ENCODE results near the gene BGN.

The BGN gene

DNA sequence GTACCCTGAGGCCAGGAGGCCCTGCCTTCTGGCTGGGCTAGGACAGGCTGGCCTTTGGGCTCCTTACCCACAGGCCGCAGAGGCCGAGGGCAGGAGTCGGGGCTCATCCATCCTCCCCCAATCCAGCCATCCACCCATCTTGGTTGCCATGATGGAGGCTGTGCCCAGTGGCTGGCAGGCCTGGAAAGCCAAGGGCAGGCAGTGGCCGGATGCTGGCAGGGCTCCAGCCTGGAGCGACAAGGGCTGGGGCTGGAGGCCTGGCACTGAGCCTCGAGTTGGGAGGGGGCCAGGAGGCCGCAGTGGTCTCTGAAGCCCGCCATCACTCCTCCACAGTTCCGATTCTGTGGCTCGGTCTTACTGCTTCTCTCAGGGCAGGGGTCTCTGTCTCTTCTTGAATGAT is 8.6 kb upstream of the BGN start:
- Histone ChIP-seq H3K27me3 (ENCODE audit: control insufficient read depth, insufficient read depth, low read length) (no peaks in the 10 kb centered on the region), H3K4me1 (ENCODE audit: control insufficient read depth, insufficient read depth, low read length) (peaks cover 10% of the 10 kb centered on the region; the same call in 1 of the 2 replicates), H3K9me3 (ENCODE audit: control insufficient read depth, insufficient read depth, low read depth, low read length) (peaks cover 39% of the 10 kb centered on the region; the same call in 1 of the 2 replicates), H3K9ac (ENCODE audit: low read length) (no peak overlapping the region), H3K4me3 (ENCODE audit: low read depth, low read length) (no peak overlapping the region), H3K27ac (ENCODE audit: low read depth, low read length) (no peak overlapping the region), H3K36me3 (ENCODE audit: control insufficient read depth, insufficient read depth, low read length) (no peaks in the 10 kb centered on the region)

DNA sequence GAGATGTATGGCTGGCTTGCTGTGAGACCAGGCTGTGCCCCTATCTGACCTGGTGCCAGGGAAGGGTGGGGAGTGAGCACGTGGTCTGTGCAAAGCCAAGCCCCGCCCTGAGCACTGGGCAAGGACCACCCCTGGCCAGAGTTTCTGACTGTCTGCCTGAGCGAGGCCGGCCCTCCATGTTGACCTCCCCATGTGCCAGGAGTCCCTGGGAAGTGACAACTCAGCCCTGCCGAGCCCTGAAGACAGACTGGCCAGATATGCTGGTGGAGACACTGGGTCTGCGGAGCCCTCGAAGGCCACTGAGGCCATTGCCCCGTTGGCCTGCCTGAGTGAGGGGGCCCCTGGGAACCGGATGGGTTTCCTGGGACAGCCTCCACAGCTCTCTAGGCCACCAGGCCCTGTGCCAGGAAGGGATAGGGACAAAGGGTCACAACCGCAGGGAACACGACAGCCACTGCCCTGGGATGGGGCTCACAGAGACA is 7.1 kb upstream of the BGN start:
- Histone ChIP-seq H3K4me1 (ENCODE audit: control insufficient read depth, insufficient read depth, low read length) (peaks cover 19% of the 10 kb centered on the region; the same call in 1 of the 2 replicates), H3K9me3 (ENCODE audit: control insufficient read depth, insufficient read depth, low read depth, low read length) (peaks cover 32% of the 10 kb centered on the region; the same call in 1 of the 2 replicates), H3K4me3 (ENCODE audit: low read depth, low read length) (no peak overlapping the region), H3K36me3 (ENCODE audit: control insufficient read depth, insufficient read depth, low read length) (no peaks in the 10 kb centered on the region), H3K27ac (ENCODE audit: low read depth, low read length) (no peak overlapping the region), H3K9ac (ENCODE audit: low read length) (peak overlapping the region; percentile 30), H3K27me3 (ENCODE audit: control insufficient read depth, insufficient read depth, low read length) (no peaks in the 10 kb centered on the region)

DNA sequence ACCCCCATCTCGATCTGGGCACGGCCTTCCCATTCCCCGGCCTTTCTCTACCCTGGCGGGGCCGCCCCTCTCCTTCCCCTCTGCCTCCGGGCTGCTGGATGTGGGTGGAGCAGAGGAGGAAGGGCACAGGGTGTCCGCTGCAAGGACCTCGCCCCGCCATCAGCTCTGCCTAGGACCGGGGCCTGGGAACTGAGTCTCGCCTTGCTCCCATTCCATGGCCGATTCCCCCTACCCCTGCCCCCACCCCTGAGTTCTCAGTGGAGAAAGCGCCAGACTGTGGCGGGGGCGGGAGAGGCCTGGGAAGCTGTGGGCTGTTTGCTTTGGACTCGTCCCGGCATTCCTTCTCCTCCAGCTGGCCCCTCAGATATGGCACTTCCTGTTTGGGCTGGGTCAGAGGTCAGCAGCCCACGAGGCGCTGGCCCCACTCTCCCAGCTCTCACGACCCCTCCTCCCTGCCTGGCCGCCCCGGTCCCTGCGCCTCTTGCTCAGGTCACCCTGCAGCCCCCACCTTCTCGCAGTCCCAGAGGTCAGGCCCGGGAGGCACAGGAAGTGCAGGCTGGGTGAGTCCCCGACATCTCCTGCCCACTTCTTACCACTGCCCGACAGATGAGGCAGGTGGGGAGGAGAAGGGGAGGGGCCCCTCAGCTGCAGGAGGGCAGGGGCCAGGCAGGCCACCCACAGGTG is 6.4 kb upstream of the BGN start:
- peaks cover 19% of the 10 kb centered on the region; the same call in 1 of the 2 replicates for H3K4me1 ChIP-seq (ENCODE audit: control insufficient read depth, insufficient read depth, low read length)
- H3K36me3 ChIP-seq (ENCODE audit: control insufficient read depth, insufficient read depth, low read length), result no peaks in the 10 kb centered on the region
- H3K27ac ChIP-seq (ENCODE audit: low read depth, low read length), result no peak overlapping the region; the same call in 1 of the 2 replicates
- H3K27me3 ChIP-seq (ENCODE audit: control insufficient read depth, insufficient read depth, low read length), result no peaks in the 10 kb centered on the region
- peaks cover 28% of the 10 kb centered on the region; the same call in 1 of the 2 replicates for H3K9me3 ChIP-seq (ENCODE audit: control insufficient read depth, insufficient read depth, low read depth, low read length)
- H3K9ac ChIP-seq (ENCODE audit: low read length), result no peak overlapping the region
- no peak overlapping the region for H3K4me3 ChIP-seq (ENCODE audit: low read depth, low read length)

GRCh38 chrX:153490217-153490930 is 4.4 kb upstream of the BGN start:
- peaks cover 3% of the 10 kb centered on the region; the same call in 1 of the 2 replicates for H3K27me3 ChIP-seq (ENCODE audit: control insufficient read depth, insufficient read depth, low read length)
- no peak overlapping the region for H3K9ac ChIP-seq (ENCODE audit: low read length)
- peaks cover 33% of the 10 kb centered on the region; the same call in 1 of the 2 replicates for H3K4me1 ChIP-seq (ENCODE audit: control insufficient read depth, insufficient read depth, low read length)
- H3K4me3 ChIP-seq (ENCODE audit: low read depth, low read length), result no peak overlapping the region
- no peak overlapping the region for H3K27ac ChIP-seq (ENCODE audit: low read depth, low read length)
- no peaks in the 10 kb centered on the region for H3K36me3 ChIP-seq (ENCODE audit: control insufficient read depth, insufficient read depth, low read length)
- peaks cover 23% of the 10 kb centered on the region; the same call in 1 of the 2 replicates for H3K9me3 ChIP-seq (ENCODE audit: control insufficient read depth, insufficient read depth, low read depth, low read length)

DNA sequence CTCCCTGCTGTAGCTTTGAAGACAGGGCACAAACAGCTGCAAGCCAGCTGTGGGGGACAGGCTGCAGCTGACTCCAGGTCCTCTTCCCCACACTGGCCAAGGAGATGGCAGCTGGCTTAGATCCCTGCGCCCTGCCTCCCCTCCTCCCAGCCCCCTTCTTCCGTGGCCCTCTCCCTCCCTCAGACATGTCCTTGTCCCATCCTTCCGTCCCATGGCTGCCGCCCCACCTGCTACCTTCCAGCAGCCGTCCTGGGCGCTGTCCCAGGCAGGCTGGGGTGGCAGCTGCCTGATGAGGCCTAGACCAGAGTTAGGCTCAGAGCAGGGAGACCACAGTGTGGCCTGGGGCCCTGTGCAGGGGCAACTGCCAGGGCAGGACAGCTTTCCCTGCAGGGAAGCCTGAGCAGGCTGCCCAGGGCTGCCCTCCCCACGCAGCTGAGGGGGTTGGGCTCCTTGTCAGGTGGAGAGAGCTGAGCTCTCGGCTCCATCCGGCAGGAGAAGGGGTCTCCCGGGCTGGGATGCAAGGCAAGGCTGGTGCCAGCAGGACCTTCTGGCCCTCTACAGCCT is 3.3 kb upstream of the BGN start:
- Histone ChIP-seq H3K27me3 (ENCODE audit: control insufficient read depth, insufficient read depth, low read length) (peaks cover 3% of the 10 kb centered on the region; the same call in 1 of the 2 replicates), H3K9me3 (ENCODE audit: control insufficient read depth, insufficient read depth, low read depth, low read length) (peaks cover 19% of the 10 kb centered on the region; the same call in 1 of the 2 replicates), H3K4me3 (ENCODE audit: low read depth, low read length) (no peak overlapping the region), H3K27ac (ENCODE audit: low read depth, low read length) (no peak overlapping the region), H3K36me3 (ENCODE audit: control insufficient read depth, insufficient read depth, low read length) (no peaks in the 10 kb centered on the region), H3K9ac (ENCODE audit: low read length) (no peak overlapping the region), H3K4me1 (ENCODE audit: control insufficient read depth, insufficient read depth, low read length) (peaks cover 35% of the 10 kb centered on the region; the same call in 1 of the 2 replicates)

GRCh38 chrX:153491918-153492317 is 2.9 kb upstream of the BGN start:
- peaks cover 35% of the 10 kb centered on the region; the same call in 1 of the 2 replicates for H3K4me1 ChIP-seq (ENCODE audit: control insufficient read depth, insufficient read depth, low read length)
- no peaks in the 10 kb centered on the region for H3K36me3 ChIP-seq (ENCODE audit: control insufficient read depth, insufficient read depth, low read length)
- no peak overlapping the region for H3K27ac ChIP-seq (ENCODE audit: low read depth, low read length)
- peaks cover 15% of the 10 kb centered on the region; the same call in 1 of the 2 replicates for H3K9me3 ChIP-seq (ENCODE audit: control insufficient read depth, insufficient read depth, low read depth, low read length)
- no peak overlapping the region for H3K9ac ChIP-seq (ENCODE audit: low read length)
- no peak overlapping the region for H3K4me3 ChIP-seq (ENCODE audit: low read depth, low read length)
- peaks cover 3% of the 10 kb centered on the region; the same call in 1 of the 2 replicates for H3K27me3 ChIP-seq (ENCODE audit: control insufficient read depth, insufficient read depth, low read length)

GRCh38 chrX:153492543-153492942 is 2.2 kb upstream of the BGN start:
- Histone ChIP-seq H3K27me3 (ENCODE audit: control insufficient read depth, insufficient read depth, low read length) (peaks cover 3% of the 10 kb centered on the region; the same call in 1 of the 2 replicates), H3K9me3 (ENCODE audit: control insufficient read depth, insufficient read depth, low read depth, low read length) (peaks cover 15% of the 10 kb centered on the region; the same call in 1 of the 2 replicates)

DNA sequence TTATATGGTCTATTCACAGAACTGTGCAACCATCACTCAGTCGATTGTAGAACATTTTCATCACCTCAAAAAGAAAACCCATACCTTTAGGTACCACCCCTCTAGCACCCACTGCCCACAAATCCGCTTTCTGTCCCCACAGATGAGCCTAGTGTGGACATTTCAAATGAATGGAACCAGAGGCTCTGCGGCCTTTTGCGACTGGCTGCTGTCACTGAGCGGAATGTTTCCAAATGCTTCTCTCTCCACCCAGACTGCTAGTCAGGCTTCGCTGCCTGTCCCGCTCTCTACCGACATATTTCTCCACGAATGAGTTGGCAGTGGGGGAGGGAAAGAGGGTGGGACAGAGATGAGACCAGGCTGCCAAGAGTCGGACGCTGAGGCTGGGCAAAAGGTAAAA is 1.7 kb upstream of the BGN start:
- Histone ChIP-seq H3K9me3 (ENCODE audit: control insufficient read depth, insufficient read depth, low read depth, low read length) (peaks cover 10% of the 10 kb centered on the region; the same call in 1 of the 2 replicates), H3K36me3 (ENCODE audit: control insufficient read depth, insufficient read depth, low read length) (no peaks in the 10 kb centered on the region), H3K9ac (ENCODE audit: low read length) (no peak overlapping the region), H3K4me3 (ENCODE audit: low read depth, low read length) (no peak overlapping the region), H3K27me3 (ENCODE audit: control insufficient read depth, insufficient read depth, low read length) (peaks cover 3% of the 10 kb centered on the region; the same call in 1 of the 2 replicates), H3K27ac (ENCODE audit: low read depth, low read length) (no peak overlapping the region), H3K4me1 (ENCODE audit: control insufficient read depth, insufficient read depth, low read length) (peaks cover 32% of the 10 kb centered on the region; the same call in 1 of the 2 replicates)

More at GRCh38 chrX:153492543-153492942, 2.2 kb upstream of the BGN start:
- Histone ChIP-seq H3K9ac (ENCODE audit: low read length) (no peak overlapping the region), H3K4me1 (ENCODE audit: control insufficient read depth, insufficient read depth, low read length) (peaks cover 35% of the 10 kb centered on the region; the same call in 1 of the 2 replicates), H3K27ac (ENCODE audit: low read depth, low read length) (no peak overlapping the region), H3K4me3 (ENCODE audit: low read depth, low read length) (no peak overlapping the region), H3K36me3 (ENCODE audit: control insufficient read depth, insufficient read depth, low read length) (no peaks in the 10 kb centered on the region)

GRCh38 chrX:153494061-153494460 is 719 bp upstream of the BGN start:
- no peak overlapping the region for H3K9ac ChIP-seq (ENCODE audit: low read length)
- no peak overlapping the region for H3K27ac ChIP-seq (ENCODE audit: low read depth, low read length)
- H3K36me3 ChIP-seq (ENCODE audit: control insufficient read depth, insufficient read depth, low read length), result no peaks in the 10 kb centered on the region
- H3K4me3 ChIP-seq (ENCODE audit: low read depth, low read length), result no peak overlapping the region
- H3K4me1 ChIP-seq (ENCODE audit: control insufficient read depth, insufficient read depth, low read length), result peaks cover 31% of the 10 kb centered on the region; the same call in 1 of the 2 replicates
- peaks cover 3% of the 10 kb centered on the region; the same call in 1 of the 2 replicates for H3K27me3 ChIP-seq (ENCODE audit: control insufficient read depth, insufficient read depth, low read length)
- peaks cover 8% of the 10 kb centered on the region; the same call in 1 of the 2 replicates for H3K9me3 ChIP-seq (ENCODE audit: control insufficient read depth, insufficient read depth, low read depth, low read length)

DNA sequence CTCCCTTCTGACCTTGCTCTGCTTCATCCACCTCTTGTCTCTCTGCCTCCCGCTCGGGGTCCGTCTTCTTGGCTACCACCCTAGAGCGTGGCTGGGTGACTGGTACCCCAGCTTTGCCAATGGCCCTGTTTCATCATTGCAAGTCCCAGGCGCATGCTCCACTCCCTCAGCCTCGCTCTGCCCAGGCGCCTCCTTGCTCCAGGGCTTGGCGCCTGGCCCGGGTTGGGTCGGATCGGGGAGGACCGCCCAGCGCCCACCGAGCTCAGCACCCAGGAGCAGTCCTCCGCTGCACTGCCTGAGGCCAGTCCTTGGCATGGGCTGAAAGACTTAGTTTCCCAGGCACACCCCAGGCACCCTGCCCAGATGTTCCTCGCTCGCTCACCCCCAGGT is 577 bp downstream of the BGN start:
- Histone ChIP-seq H3K4me1 (ENCODE audit: control insufficient read depth, insufficient read depth, low read length) (peaks cover 31% of the 10 kb centered on the region; the same call in 1 of the 2 replicates), H3K9ac (ENCODE audit: low read length) (peak overlapping the region; percentile 10), H3K9me3 (ENCODE audit: control insufficient read depth, insufficient read depth, low read depth, low read length) (peaks cover 12% of the 10 kb centered on the region; the same call in 1 of the 2 replicates), H3K36me3 (ENCODE audit: control insufficient read depth, insufficient read depth, low read length) (no peaks in the 10 kb centered on the region), H3K4me3 (ENCODE audit: low read depth, low read length) (peak overlapping the region; percentile 58; the same call in 1 of the 2 replicates), H3K27ac (ENCODE audit: low read depth, low read length) (no peak overlapping the region), H3K27me3 (ENCODE audit: control insufficient read depth, insufficient read depth, low read length) (peaks cover 3% of the 10 kb centered on the region; the same call in 1 of the 2 replicates)
